Loucy (cell line): ENCODE measurements around the gene LDB3.

Experiments used
- CTCF ChIP-seq: fragments of 200-600 bp; sonication (generic); conservative IDR thresholded peaks from 2 replicates; pipeline ENCODE4 v1.5.1; 2014; ENCODE audit warnings: mild to moderate bottlenecking, antibody characterized with exemption, low read length
- EZH2phosphoT487 ChIP-seq: fragments of 200-600 bp; IDR thresholded peaks from 2 replicates; pipeline ENCODE4 v1.6.1; 2018; ENCODE audit warnings: antibody characterized with exemption, mild to moderate bottlenecking, moderate library complexity, borderline replicate concordance

GRCh38 chr10:86715836-86716235 is 47.5 kb downstream of the LDB3 start:
- no peak for TF ChIP-seq CTCF
- no peak for TF ChIP-seq EZH2phosphoT487
